D721Med (cell line): Measurements from ENCODE around the gene GLIS1.

Source experiments
- DNase-seq: peaks from one replicate; pipeline ENCODE4 v3.0.0; 2011; ENCODE audit warnings: low spot score; ENCODE audit not compliant: insufficient read length
- FAIRE-seq: peaks from 2 replicates; lab custom pipeline; 2011; peaks lifted over from hg19 to GRCh38; lab: Jason Lieb, UNC
- TF ChIP-seq, protein P1 (sequence below): IDR thresholded peaks from 2 replicates; pipeline ENCODE4 v1.5.1; 2012; ENCODE audit warnings: mild to moderate bottlenecking, control low read depth; ENCODE audit not compliant: insufficient read depth; ENCODE audit errors: missing control alignments

Gene GLIS1

GRCh38 chr1:53703174-53703573 lies 35.8 kb downstream of the GLIS1 start:
- TF ChIP-seq, protein P1, sequence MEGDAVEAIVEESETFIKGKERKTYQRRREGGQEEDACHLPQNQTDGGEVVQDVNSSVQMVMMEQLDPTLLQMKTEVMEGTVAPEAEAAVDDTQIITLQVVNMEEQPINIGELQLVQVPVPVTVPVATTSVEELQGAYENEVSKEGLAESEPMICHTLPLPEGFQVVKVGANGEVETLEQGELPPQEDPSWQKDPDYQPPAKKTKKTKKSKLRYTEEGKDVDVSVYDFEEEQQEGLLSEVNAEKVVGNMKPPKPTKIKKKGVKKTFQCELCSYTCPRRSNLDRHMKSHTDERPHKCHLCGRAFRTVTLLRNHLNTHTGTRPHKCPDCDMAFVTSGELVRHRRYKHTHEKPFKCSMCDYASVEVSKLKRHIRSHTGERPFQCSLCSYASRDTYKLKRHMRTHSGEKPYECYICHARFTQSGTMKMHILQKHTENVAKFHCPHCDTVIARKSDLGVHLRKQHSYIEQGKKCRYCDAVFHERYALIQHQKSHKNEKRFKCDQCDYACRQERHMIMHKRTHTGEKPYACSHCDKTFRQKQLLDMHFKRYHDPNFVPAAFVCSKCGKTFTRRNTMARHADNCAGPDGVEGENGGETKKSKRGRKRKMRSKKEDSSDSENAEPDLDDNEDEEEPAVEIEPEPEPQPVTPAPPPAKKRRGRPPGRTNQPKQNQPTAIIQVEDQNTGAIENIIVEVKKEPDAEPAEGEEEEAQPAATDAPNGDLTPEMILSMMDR: no peak
- no peak for FAIRE-seq
- no peak for DNase-seq

GRCh38 chr1:53702341-53702740 lies 36.6 kb downstream of the GLIS1 start:
- FAIRE-seq (no peak), DNase-seq (no peak)
- TF ChIP-seq, protein P1: no peak

DNA sequence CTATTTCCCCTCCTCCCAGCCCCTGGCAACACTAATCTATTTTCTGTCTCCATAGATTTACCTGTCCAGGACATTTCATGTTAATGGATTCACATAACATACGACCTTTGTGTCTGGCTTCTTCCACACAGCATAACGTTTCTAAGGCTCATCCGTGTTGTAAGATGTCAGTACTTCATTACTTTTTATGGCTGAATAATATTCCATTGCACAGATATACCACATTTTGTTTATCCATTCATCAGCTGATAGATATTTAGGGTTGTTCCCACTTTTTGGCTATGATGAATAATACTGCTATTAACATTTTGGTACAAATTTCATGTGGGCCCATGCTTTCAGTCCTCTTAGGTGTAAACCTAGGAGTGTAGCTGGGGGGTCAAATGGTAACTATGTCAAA lies 38.2 kb downstream of the GLIS1 start:
- DNase-seq: no peak
- FAIRE-seq: no peak
- TF ChIP-seq, protein P1: no peak

- DNase-seq (no peak), FAIRE-seq (no peak)
- TF ChIP-seq, protein P1: no peak
These were observed 39.0 kb downstream of the GLIS1 start for GRCh38 chr1:53699981-53700380.

GRCh38 chr1:53698384-53698980 lies 40.5 kb downstream of the GLIS1 start:
- no peak for DNase-seq
- TF ChIP-seq, protein P1: no peak

DNA sequence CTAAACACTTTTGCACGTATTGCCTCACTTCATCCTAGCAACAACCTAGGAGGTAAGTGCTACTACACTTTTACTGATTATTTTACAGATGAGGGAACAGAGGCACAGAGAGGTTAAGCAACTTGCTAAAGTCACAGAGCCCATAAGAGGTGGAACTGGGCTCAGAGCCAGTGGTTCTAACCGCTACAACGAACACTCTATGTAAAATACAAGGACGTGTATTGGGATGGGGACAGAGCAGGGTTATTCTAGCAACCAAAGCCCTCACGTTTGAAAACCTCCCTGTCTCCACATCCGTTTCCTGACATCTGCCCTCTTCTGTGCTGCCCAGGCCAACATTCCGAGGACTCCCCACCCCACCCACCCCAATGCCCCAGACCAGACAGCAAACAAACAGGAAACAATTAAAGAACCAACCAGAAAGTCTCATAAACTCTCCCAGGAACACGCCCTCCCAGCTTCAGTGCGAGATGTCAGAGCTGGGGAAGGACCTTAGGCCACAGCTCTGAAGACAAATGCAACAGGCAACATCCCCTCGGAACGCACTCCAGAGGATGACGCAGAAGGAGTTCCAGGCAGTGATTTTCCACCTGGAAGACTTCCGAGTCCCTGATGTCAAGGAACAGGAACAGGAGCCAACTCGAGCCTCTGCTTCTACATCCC lies 41.1 kb downstream of the GLIS1 start:
- no peak for DNase-seq
- no peak for FAIRE-seq
- TF ChIP-seq, protein P1: no peak

More at GRCh38 chr1:53698384-53698980, 40.5 kb downstream of the GLIS1 start:
- no peak for FAIRE-seq

GRCh38 chr1:53696990-53697389 lies 42.0 kb downstream of the GLIS1 start:
- FAIRE-seq (no peak), DNase-seq (no peak)
- TF ChIP-seq, protein P1: no peak
